Left renal pelvis (tissue), 4 donors: ENCODE results near the gene TNFRSF21. TPM values are rescaled to one million over a fixed set of nuclear protein-coding genes. Genes with fewer than 3 reads are reported as not detected.

Experiments
- DNase-seq, 4 donors: peaks; one replicate each; pipeline ENCODE4 v3.0.0-alpha.2; 2013; ENCODE audit warnings: low read depth in 4 of 4, low spot score in 3 of 4
- polyA plus RNA-seq, 4 donors: library from polyadenylated mRNA; unstranded; fragments of 120-200 nt; gene quantifications; one replicate each; pipeline ENCODE4 v1.2.1, GENCODE V29; 2013; ENCODE audit not compliant: insufficient read length in 4 of 4

Gene TNFRSF21
- polyA plus RNA-seq, 4 donors = 12.2 to 41.6 (median 31.8) TPM

GRCh38 chr6:47182291-47182957 is 127.3 kb downstream of the TNFRSF21 start:
- no peak for DNase-seq

GRCh38 chr6:47181681-47182080 is 128.0 kb downstream of the TNFRSF21 start:
- DNase-seq = no peak

Other genes starting within 250 kb of the TNFRSF21 start
- 10 to 100 TPM; 18.9 to 92.2 (median 82.5) TPM for gene CD2AP, start 167.9 kb upstream of the TNFRSF21 start, polyA plus RNA-seq